ENCODE results near the gene DGUOK. TPM values are rescaled to one million over a fixed set of nuclear protein-coding genes. Genes with fewer than 3 reads are reported as not detected.

DGUOK gene
- total and polyA plus RNA-seq, 9 donors = 35.0 to 50.5 (median 44.9) TPM

GRCh38 chr2:73963385-73964120 is 36.9 kb downstream of the DGUOK start:
- no peak for DNase-seq
- WGBS (ENCODE audit: insufficient coverage) = 91% methylated on average over 9 of the region's 13 CpGs

GRCh38 chr2:73964223-73964622 is 37.5 kb downstream of the DGUOK start:
- H3K4me3 ChIP-seq (ENCODE audit: low read length) = no peak overlapping the region
- whole genome bisulfite sequencing (ENCODE audit: insufficient coverage) = 100% methylated on average over 2 of the region's 2 CpGs

More at GRCh38 chr2:73963385-73964120, 36.9 kb downstream of the DGUOK start:
- Histone ChIP-seq H3K27ac (ENCODE audit: low read length) (no peak overlapping the region), H3K4me1 (ENCODE audit: control insufficient read depth, insufficient read depth, low read length) (no peaks in the 10 kb centered on the region), H3K27me3 (ENCODE audit: control insufficient read depth, insufficient read depth, low read length) (no peaks in the 10 kb centered on the region), H3K4me3 (ENCODE audit: low read length) (no peak overlapping the region), H3K36me3 (ENCODE audit: control insufficient read depth, insufficient read depth, low read length) (peaks cover 16% of the 10 kb centered on the region), H3K9me3 (replicated peaks; ENCODE audit: control insufficient read depth, low read depth, low read length) (peaks cover 2% of the 10 kb centered on the region)

GRCh38 chr2:73965053-73965452 is 38.4 kb downstream of the DGUOK start:
- DNase-seq = no peak
- Histone ChIP-seq H3K27me3 (ENCODE audit: control insufficient read depth, insufficient read depth, low read length) (no peaks in the 10 kb centered on the region), H3K9me3 (replicated peaks; ENCODE audit: control insufficient read depth, low read depth, low read length) (peaks cover 2% of the 10 kb centered on the region), H3K27ac (ENCODE audit: low read length) (no peak overlapping the region), H3K4me1 (ENCODE audit: control insufficient read depth, insufficient read depth, low read length) (no peaks in the 10 kb centered on the region), H3K36me3 (ENCODE audit: control insufficient read depth, insufficient read depth, low read length) (peaks cover 3% of the 10 kb centered on the region), H3K4me3 (ENCODE audit: low read length) (no peak overlapping the region)
- no CpG with 5 or more reads among the region's 3 CpGs for WGBS (ENCODE audit: insufficient coverage)

More at GRCh38 chr2:73964223-73964622, 37.5 kb downstream of the DGUOK start:
- H3K27me3 ChIP-seq (ENCODE audit: control insufficient read depth, insufficient read depth, low read length) = no peaks in the 10 kb centered on the region
- H3K4me1 ChIP-seq (ENCODE audit: control insufficient read depth, insufficient read depth, low read length) = no peaks in the 10 kb centered on the region
- H3K36me3 ChIP-seq (ENCODE audit: control insufficient read depth, insufficient read depth, low read length) = peaks cover 11% of the 10 kb centered on the region
- DNase-seq = no peak
- H3K27ac ChIP-seq (ENCODE audit: low read length) = no peak overlapping the region
- peaks cover 2% of the 10 kb centered on the region for H3K9me3 ChIP-seq (replicated peaks; ENCODE audit: control insufficient read depth, low read depth, low read length)

GRCh38 chr2:73968357-73968937 is 41.8 kb downstream of the DGUOK start:
- Histone ChIP-seq H3K36me3 (ENCODE audit: control insufficient read depth, insufficient read depth, low read length) (no peaks in the 10 kb centered on the region), H3K4me3 (ENCODE audit: low read length) (no peak overlapping the region), H3K27ac (ENCODE audit: low read length) (no peak overlapping the region), H3K4me1 (ENCODE audit: control insufficient read depth, insufficient read depth, low read length) (peaks cover 8% of the 10 kb centered on the region), H3K27me3 (ENCODE audit: control insufficient read depth, insufficient read depth, low read length) (no peaks in the 10 kb centered on the region), H3K9me3 (replicated peaks; ENCODE audit: control insufficient read depth, low read depth, low read length) (no peaks in the 10 kb centered on the region)
- 82% methylated on average over 5 of the region's 8 CpGs for WGBS (ENCODE audit: insufficient coverage)
- no peak for DNase-seq

- whole genome bisulfite sequencing (ENCODE audit: insufficient coverage) = 20% methylated on average over 1 of the region's 4 CpGs
- Histone ChIP-seq H3K36me3 (ENCODE audit: control insufficient read depth, insufficient read depth, low read length) (no peaks in the 10 kb centered on the region), H3K4me3 (ENCODE audit: low read length) (no peak overlapping the region), H3K9me3 (replicated peaks; ENCODE audit: control insufficient read depth, low read depth, low read length) (no peaks in the 10 kb centered on the region), H3K27me3 (ENCODE audit: control insufficient read depth, insufficient read depth, low read length) (no peaks in the 10 kb centered on the region), H3K4me1 (ENCODE audit: control insufficient read depth, insufficient read depth, low read length) (peaks cover 8% of the 10 kb centered on the region), H3K27ac (ENCODE audit: low read length) (no peak overlapping the region)
- no peak for DNase-seq
Measured at GRCh38 chr2:73969356-73969755, 42.7 kb downstream of the DGUOK start.

- DNase-seq = no peak
- no peak overlapping the region for H3K27ac ChIP-seq (ENCODE audit: low read length)
- no peaks in the 10 kb centered on the region for H3K27me3 ChIP-seq (ENCODE audit: control insufficient read depth, insufficient read depth, low read length)
- H3K36me3 ChIP-seq (ENCODE audit: control insufficient read depth, insufficient read depth, low read length) = no peaks in the 10 kb centered on the region
- WGBS (ENCODE audit: insufficient coverage) = 84% methylated on average over 5 of the region's 6 CpGs
- H3K9me3 ChIP-seq (replicated peaks; ENCODE audit: control insufficient read depth, low read depth, low read length) = no peaks in the 10 kb centered on the region
- no peak overlapping the region for H3K4me3 ChIP-seq (ENCODE audit: low read length)
- peaks cover 8% of the 10 kb centered on the region for H3K4me1 ChIP-seq (ENCODE audit: control insufficient read depth, insufficient read depth, low read length)
Measured at GRCh38 chr2:73970141-73970803, 43.6 kb downstream of the DGUOK start.

- no peak overlapping the region for H3K27ac ChIP-seq (ENCODE audit: low read length)
- no peaks in the 10 kb centered on the region for H3K36me3 ChIP-seq (ENCODE audit: control insufficient read depth, insufficient read depth, low read length)
- 30% methylated on average over 5 of the region's 7 CpGs for WGBS (ENCODE audit: insufficient coverage)
- no peaks in the 10 kb centered on the region for H3K27me3 ChIP-seq (ENCODE audit: control insufficient read depth, insufficient read depth, low read length)
- no peaks in the 10 kb centered on the region for H3K9me3 ChIP-seq (replicated peaks; ENCODE audit: control insufficient read depth, low read depth, low read length)
- H3K4me3 ChIP-seq (ENCODE audit: low read length) = no peak overlapping the region
- H3K4me1 ChIP-seq (ENCODE audit: control insufficient read depth, insufficient read depth, low read length) = peaks cover 8% of the 10 kb centered on the region
- peak; percentile 63 for DNase-seq
Measured at GRCh38 chr2:73970850-73971471, 44.3 kb downstream of the DGUOK start.

GRCh38 chr2:73971722-73972121 is 45.0 kb downstream of the DGUOK start:
- 100% methylated on average over 1 of the region's 3 CpGs for WGBS (ENCODE audit: insufficient coverage)
- no peak overlapping the region for H3K27ac ChIP-seq (ENCODE audit: low read length)
- DNase-seq = no peak
- H3K36me3 ChIP-seq (ENCODE audit: control insufficient read depth, insufficient read depth, low read length) = no peaks in the 10 kb centered on the region
- peaks cover 8% of the 10 kb centered on the region for H3K4me1 ChIP-seq (ENCODE audit: control insufficient read depth, insufficient read depth, low read length)
- no peaks in the 10 kb centered on the region for H3K9me3 ChIP-seq (replicated peaks; ENCODE audit: control insufficient read depth, low read depth, low read length)
- no peak overlapping the region for H3K4me3 ChIP-seq (ENCODE audit: low read length)
- H3K27me3 ChIP-seq (ENCODE audit: control insufficient read depth, insufficient read depth, low read length) = no peaks in the 10 kb centered on the region

- Histone ChIP-seq H3K4me1 (ENCODE audit: control insufficient read depth, insufficient read depth, low read length) (peaks cover 8% of the 10 kb centered on the region), H3K27me3 (ENCODE audit: control insufficient read depth, insufficient read depth, low read length) (peaks cover 5% of the 10 kb centered on the region), H3K36me3 (ENCODE audit: control insufficient read depth, insufficient read depth, low read length) (no peaks in the 10 kb centered on the region), H3K27ac (ENCODE audit: low read length) (no peak overlapping the region), H3K9me3 (replicated peaks; ENCODE audit: control insufficient read depth, low read depth, low read length) (no peaks in the 10 kb centered on the region), H3K4me3 (ENCODE audit: low read length) (no peak overlapping the region)
- no peak for DNase-seq
- WGBS (ENCODE audit: insufficient coverage) = 54% methylated on average over 2 of the region's 3 CpGs
Measured at GRCh38 chr2:73972846-73973245, 46.2 kb downstream of the DGUOK start.

GRCh38 chr2:73975731-73976130 is 49.1 kb downstream of the DGUOK start:
- peaks cover 4% of the 10 kb centered on the region for H3K4me1 ChIP-seq (ENCODE audit: control insufficient read depth, insufficient read depth, low read length)
- H3K27ac ChIP-seq (ENCODE audit: low read length) = no peak overlapping the region
- WGBS (ENCODE audit: insufficient coverage) = 50% methylated on average over 1 of the region's 3 CpGs

More at GRCh38 chr2:73975731-73976130, 49.1 kb downstream of the DGUOK start:
- H3K36me3 ChIP-seq (ENCODE audit: control insufficient read depth, insufficient read depth, low read length) = no peaks in the 10 kb centered on the region
- no peak overlapping the region for H3K4me3 ChIP-seq (ENCODE audit: low read length)
- no peaks in the 10 kb centered on the region for H3K9me3 ChIP-seq (replicated peaks; ENCODE audit: control insufficient read depth, low read depth, low read length)
- DNase-seq = no peak
- peaks cover 25% of the 10 kb centered on the region for H3K27me3 ChIP-seq (ENCODE audit: control insufficient read depth, insufficient read depth, low read length)
